Esophagus muscularis mucosa (tissue), 4 donors: ENCODE data around the gene AGA. TPM values are rescaled to one million over a fixed set of nuclear protein-coding genes. Genes with fewer than 3 reads are reported as not detected.

ENCODE experiments used
- DNase-seq: peaks from one replicate; pipeline ENCODE4 v3.0.0-alpha.2; 2017; ENCODE audit errors: extremely low spot score
- H3K27ac ChIP-seq, 4 donors: fragments of 200-600 bp; sonication (generic); replicated peaks in 1 of 4; 1 replicate in 3 of 4; 2 replicates in 1 of 4; pipeline ENCODE4 v1.5.1; 2016 to 2019; ENCODE audit warnings: mild to moderate bottlenecking in 1 of 4
- H3K27me3 ChIP-seq, 4 donors: fragments of 200-600 bp; sonication (generic); one replicate each; pipeline versions ENCODE4 v1.5.1 to v1.6.0; 2016 to 2019
- H3K36me3 ChIP-seq, 4 donors: fragments of 200-600 bp; sonication (generic); one replicate each; pipeline ENCODE4 v1.5.1; 2016 to 2019
- H3K4me1 ChIP-seq, 4 donors: fragments of 200-600 bp; sonication (generic); one replicate each; pipeline ENCODE4 v1.5.1; 2016 to 2019
- H3K4me3 ChIP-seq, 4 donors: fragments of 200-600 bp; sonication (generic); 1 replicate in 2 of 4; 2 replicates in 2 of 4; pipeline ENCODE4 v1.5.1; 2016 to 2019; ENCODE audit warnings: mild to moderate bottlenecking in 4 of 4, moderate library complexity in 1 of 4
- H3K9me3 ChIP-seq, 4 donors: fragments of 200-600 bp; sonication (generic); 1 replicate in 3 of 4; 2 replicates in 1 of 4; pipeline ENCODE4 v1.5.1; 2016 to 2019
- CTCF ChIP-seq, 3 experiments: fragments of 200-600 bp in 2 of 3; fragments of 450-650 bp in 1 of 3; sonication (generic) in 2 of 3; IDR thresholded peaks; one replicate each; pipeline ENCODE4 v1.5.1; 2017 to 2019; ENCODE audit warnings: antibody characterized with exemption in 3 of 3, mild to moderate bottlenecking in 2 of 3, moderate library complexity in 1 of 3
- EP300 ChIP-seq: sonication (generic); formaldehyde crosslinking; IDR thresholded peaks from one replicate; pipeline ENCODE4 v1.6.1; 2017; ENCODE audit warnings: antibody characterized with exemption
- POLR2A ChIP-seq: fragments of 450-650 bp; IDR thresholded peaks from one replicate; pipeline ENCODE4 v1.6.1; 2017; ENCODE audit warnings: antibody characterized with exemption, moderate library complexity, mild to moderate bottlenecking, low read depth
- POLR2AphosphoS5 ChIP-seq, 2 donors: sonication (generic); formaldehyde crosslinking; IDR thresholded peaks; one replicate each; pipeline ENCODE4 v1.6.1; 2017; ENCODE audit warnings: antibody characterized with exemption in 2 of 2
- WGBS: methylation state at CpG from one replicate; pipeline ENCODE4 v1.1.5; 2018; 5-methylcytosine and 5-hydroxymethylcytosine counted together
- intact Hi-C: fragments of 100-400 bp; cut with DNase I; formaldehyde crosslinking; loops from one replicate; pipeline ENCODE4 v1.15.1; 2023
- total RNA-seq, 4 donors: library from RNA; depleted of rRNA; stranded (reverse); fragments of >200 nt; gene quantifications; one replicate each; pipeline versions ENCODE4 v1.1.0 to v1.2.1, GENCODE V29; 2016

The AGA gene
- total RNA-seq, 4 donors from 2014 or later, result 7.5 to 17.4 (median 9.7) TPM

- WGBS, result 89% methylated on average over 4 of the region's 4 CpGs
- H3K9me3 ChIP-seq, result no peaks in the 10 kb centered on the region
- no peaks in the 10 kb centered on the region for H3K36me3 ChIP-seq
- no peak overlapping the region for H3K27ac ChIP-seq
- H3K27me3 ChIP-seq, result no peaks in the 10 kb centered on the region
- TF ChIP-seq POLR2AphosphoS5 (IDR thresholded peaks at IDR 0.05) (no peak), CTCF (IDR thresholded peaks at IDR 0.05) (no peak), EP300 (no peak), POLR2A (no peak)
- H3K4me1 ChIP-seq, result no peaks in the 10 kb centered on the region
- DNase-seq, result no peak
- intact Hi-C loops, result no loop called here
- H3K4me3 ChIP-seq, result no peak overlapping the region
Measured at GRCh38 chr4:177384856-177385397, 57.3 kb downstream of the AGA start.

GRCh38 chr4:177381762-177382310 is 60.4 kb downstream of the AGA start:
- intact Hi-C loops, result no loop called here
- H3K4me3 ChIP-seq, result no peak overlapping the region
- H3K27ac ChIP-seq, result no peak overlapping the region
- no peaks in the 10 kb centered on the region for H3K9me3 ChIP-seq
- H3K27me3 ChIP-seq, result no peaks in the 10 kb centered on the region
- WGBS, result 95% methylated on average over 13 of the region's 13 CpGs
- no peaks in the 10 kb centered on the region for H3K36me3 ChIP-seq
- no peak for TF ChIP-seq POLR2A
- TF ChIP-seq CTCF (IDR thresholded peaks at IDR 0.05), result no peak
- TF ChIP-seq POLR2AphosphoS5 (IDR thresholded peaks at IDR 0.05), result no peak
- TF ChIP-seq EP300, result no peak
- no peaks in the 10 kb centered on the region for H3K4me1 ChIP-seq
- no peak for DNase-seq

Other genes starting within 250 kb of the AGA start
- under 1 TPM in 2 of 4 donors, not detected in 2; 0.11 to 0.50 TPM for gene NEIL3, start 132.6 kb downstream of the AGA start, total RNA-seq